Stimulated activated CD8-positive, alpha-beta memory T cell treated with anti-CD3 and anti-CD28 coated beads, Interleukin-2, amount 100 ng/mL, for 1 hour (primary cell): ENCODE measurements around the gene SPOCD1.
A peak's percentile ranks its signal among the peaks of the same experiment; 100 is the strongest.

Source experiments
- DNase-seq, 2 donors: peaks; one replicate each; pipeline ENCODE4 v3.0.0-alpha.2; 2020; ENCODE audit warnings: low read depth in 2 of 2

Gene SPOCD1

DNA sequence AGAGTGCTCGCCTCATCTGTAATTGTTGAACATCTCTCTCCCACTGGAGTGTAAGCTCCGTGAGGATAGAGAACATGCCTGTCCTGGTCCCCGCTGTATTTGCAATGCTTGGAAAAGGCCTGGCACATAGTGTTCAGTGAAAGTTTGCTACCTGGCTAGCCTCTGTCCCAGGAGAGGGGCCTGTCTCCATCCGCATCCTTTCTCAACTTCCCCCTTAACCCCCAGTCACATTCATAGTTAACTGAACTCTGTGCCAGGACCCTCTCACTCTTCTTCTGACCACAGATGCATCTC, 15.2 kb downstream of the SPOCD1 start:
- DNase-seq, result no peak

DNA sequence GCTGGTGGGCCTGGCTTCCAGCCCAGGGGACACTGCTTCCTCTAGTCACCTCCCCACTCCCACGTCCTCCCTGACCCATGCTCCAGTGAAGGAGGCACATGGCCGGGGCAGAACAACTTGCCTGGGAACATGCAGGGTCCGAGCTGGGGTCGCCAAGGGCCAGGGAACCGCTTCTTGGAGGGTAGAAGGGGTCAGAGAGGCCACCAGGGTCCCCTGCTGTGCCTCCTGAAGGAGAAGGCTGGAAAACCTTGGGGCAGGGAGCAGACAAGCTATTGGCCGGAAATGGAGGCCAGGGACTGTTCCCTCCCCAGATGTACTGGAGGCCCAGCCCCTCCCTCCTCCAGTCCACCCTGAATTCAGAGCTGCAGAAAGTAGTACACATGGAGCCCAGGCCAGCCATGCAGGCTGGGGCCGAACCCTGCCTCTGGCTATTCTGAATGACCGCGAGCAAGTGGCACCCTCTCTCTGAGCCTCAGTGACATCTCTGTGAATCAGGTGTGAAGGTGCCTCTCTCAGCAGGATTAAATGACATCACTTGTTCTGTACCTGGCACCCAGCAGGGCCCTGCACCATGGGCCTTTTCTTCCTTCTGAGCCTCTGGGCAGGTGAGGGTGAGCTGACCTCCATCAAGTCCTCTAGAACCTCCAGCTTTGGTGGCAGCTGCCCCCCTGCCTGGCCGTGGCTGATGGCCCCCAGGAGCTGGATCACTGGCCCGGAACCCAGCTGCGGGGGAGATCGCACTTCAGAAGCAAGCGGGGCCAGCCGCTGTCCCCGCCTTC, 15.7 kb downstream of the SPOCD1 start:
- no peak for DNase-seq

DNA sequence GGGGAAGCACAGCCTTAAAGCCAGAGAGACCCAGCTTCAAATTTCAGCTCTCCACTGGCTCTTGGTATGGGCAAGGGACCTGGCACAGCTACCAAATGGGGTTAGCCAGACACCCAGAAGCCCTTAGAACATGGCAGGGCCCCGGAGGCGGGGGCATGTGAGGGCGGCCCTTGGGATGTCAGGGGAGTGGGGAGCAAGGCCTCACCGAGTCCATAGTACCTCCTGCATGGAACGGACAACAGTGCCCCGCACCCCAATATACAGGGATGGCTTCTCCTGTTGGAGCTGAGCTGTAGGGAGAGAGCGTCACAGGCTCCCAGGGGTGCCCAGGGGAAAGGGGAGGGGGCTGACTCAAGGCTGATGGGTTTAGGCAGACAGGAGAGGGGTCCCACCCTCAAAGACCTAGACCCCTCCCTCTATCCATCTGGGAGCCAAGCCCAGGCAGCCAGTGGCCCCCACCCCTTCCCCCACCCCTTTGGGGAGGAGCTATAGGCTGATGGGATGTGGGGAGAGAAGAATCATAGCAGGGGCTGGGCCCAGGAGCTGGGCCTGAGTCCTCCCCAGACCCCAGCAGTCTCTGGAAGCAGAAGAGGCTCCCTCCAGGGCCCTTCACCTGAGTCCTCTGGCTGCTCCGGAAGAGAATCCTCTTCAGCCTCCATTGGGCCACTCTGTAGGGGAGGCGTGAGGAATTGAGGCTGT, 16.5 kb downstream of the SPOCD1 start:
- no peak for DNase-seq

GRCh38 chr1:31798433-31799195, 17.2 kb downstream of the SPOCD1 start:
- DNase-seq, result no peak

GRCh38 chr1:31798086-31798432, 17.8 kb downstream of the SPOCD1 start:
- DNase-seq, result no peak

DNA sequence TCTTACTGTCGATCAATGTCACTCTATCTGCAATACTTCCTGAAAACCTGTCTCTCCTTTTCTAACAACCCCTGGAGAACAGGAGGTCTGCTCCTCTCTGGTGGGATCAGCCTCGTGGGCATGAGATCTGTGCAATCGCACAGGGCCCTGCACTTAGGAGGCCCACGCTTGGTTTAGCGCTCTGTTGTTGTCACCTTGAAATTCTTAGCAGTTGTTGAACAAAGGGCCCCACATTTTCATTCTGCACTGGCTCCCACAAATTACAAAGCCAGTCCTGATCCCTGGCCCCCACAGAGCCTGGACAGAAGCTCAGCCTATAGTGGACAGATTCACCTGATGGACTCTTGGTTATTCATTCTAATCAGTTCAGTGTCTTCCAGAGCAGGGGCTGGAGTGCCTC, 18.6 kb downstream of the SPOCD1 start:
- no peak for DNase-seq

DNA sequence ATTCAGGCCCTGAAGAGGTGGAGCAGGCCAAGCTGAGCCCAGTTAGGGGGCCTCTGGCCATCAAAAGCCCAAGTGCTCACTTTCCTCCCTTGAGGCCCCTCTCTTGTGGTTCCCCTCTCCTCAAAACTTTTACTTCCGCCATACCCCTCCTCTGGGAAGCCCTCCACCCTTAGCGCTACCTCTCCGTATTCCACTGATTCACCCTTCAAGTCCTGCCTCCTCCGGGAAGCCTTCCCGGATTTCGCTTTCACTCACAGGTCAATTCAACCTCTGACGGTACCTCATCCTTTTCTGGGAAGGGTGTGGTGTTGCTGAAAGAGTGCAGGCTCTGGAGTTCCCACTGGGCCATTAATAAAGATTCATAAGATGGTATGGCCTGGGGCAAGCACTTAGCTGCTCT, 19.1 kb downstream of the SPOCD1 start:
- no peak for DNase-seq

- DNase-seq, result no peak
Measured at GRCh38 chr1:31795801-31796621, 19.8 kb downstream of the SPOCD1 start.

DNA sequence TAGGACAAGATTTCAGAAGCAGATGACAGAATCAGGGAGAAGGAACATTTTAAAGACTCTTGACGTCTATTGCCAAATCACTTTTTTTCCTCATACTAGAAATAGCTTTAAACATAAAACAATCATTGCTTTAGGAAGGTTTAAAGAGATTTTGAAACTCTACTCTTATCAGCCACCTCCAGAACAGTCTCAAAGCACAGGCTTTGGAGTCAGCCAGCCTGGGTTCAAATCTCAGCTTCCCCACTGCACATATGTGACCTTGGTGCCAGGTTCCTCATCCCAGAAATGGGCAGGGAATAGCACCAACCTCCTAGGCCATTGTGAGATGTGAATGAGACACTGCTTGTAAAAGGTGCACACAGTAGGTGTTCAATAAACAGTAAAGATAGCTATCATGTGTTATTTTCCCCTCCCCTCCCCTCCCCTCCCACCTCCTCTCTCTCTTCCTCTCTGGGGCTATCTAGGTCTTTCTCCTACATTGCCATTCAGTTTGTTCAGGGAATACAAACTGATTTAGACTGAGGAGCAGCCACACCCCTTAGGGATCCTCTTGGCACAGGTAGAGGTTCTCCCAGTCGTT, 20.6 kb downstream of the SPOCD1 start:
- no peak for DNase-seq

- no peak for DNase-seq
Measured at GRCh38 chr1:31793586-31794285, 22.1 kb downstream of the SPOCD1 start.

DNA sequence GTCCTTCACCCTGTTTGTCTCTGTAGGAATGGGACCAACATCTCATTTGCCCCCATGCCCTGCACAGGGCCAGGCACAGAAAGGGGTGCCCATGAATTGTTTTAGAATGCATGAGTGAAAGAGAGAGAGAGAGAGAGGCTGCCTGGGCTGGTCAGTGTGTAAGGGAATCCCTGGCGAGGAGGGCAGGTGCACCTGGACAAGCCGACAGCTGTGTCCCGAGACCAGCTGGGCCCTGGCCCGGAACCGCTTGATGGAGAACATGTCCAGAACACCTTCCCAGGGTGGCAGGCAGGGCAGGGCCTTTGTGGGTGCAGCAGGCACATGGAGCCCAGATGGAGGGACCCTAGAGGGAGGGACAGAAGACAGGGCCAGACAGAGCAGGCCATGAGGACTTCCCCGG, 22.7 kb downstream of the SPOCD1 start:
- DNase-seq, result no peak

- no peak for DNase-seq
Measured at GRCh38 chr1:31792541-31792940, 23.3 kb downstream of the SPOCD1 start.

- no peak for DNase-seq
Measured at GRCh38 chr1:31792116-31792515, 23.7 kb downstream of the SPOCD1 start.

DNA sequence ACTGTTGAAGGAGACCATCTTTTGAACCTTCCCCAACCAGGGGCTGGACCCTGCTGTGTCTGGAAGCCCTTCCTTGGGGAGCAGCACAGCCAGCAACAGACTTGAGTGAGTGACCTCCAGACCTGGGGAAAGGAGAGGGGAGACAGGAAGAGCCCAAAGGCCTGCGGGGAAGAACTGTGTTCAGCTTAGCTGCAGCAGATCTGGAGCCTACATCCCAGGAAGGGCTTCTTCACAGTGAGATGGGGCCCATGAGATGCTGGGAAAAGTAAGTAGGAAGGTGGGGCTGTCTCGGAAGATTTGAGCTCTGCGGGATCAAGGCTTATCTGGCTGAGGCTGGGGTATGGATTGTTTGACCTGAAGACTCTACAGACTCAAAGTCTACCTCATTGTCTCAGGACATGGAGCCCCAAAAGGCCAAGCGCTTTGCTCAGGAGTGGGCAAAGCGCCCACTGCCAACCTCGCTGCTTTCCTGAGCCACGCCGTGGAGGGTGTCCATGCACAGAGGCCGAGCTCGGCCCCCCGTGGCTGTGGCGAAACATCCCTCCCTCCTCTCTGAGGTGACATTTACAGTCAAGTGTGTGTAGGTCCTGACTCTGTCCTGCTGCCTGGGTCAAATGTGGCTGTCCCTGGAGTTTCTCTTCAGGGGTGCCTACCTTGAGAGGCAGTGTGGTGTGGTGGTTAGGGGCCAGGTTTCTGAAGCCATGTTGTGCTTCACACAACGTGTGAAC, 24.5 kb downstream of the SPOCD1 start:
- no peak for DNase-seq

DNA sequence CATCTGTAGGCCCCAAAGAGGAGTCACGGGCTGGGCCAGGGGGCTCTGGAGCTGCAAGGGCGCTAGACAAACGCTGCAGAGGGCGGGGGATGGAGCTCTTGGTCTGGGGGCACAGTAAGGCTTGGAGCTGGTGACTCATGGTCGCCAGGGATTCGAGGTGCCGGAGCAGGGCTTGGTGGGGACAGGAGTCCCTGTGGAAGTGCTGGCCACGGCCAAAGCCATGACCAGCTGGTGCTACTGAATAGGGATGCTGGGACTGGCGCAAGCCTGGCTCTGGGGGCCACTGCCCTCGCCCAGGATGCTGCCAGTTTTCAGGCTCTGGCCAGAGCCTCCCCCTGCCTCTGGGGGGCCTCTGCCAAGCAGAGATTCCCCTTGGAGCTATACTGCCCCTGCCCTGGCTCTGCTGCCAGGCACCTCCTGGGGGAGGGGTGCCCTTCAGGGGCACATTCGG, 25.2 kb downstream of the SPOCD1 start:
- no peak for DNase-seq

DNA sequence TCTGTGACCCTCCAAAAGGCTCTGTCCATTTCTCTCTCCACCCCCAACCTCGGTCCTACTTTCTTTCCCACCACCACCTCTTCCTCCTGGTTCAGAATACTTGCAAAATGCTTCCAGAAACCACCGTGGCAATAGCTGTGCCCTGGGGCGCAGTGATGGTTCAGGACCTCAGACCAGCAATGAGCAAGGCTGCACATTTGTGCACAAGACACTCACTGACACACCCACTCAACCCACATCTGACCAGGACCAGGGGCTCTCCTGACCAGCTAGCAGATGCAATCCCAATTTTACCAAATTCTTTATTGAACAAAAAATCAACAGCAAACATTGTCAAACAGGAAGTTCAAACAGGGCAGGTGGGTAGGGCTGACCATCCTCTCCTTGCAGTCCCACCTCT, 25.7 kb downstream of the SPOCD1 start:
- no peak for DNase-seq

DNA sequence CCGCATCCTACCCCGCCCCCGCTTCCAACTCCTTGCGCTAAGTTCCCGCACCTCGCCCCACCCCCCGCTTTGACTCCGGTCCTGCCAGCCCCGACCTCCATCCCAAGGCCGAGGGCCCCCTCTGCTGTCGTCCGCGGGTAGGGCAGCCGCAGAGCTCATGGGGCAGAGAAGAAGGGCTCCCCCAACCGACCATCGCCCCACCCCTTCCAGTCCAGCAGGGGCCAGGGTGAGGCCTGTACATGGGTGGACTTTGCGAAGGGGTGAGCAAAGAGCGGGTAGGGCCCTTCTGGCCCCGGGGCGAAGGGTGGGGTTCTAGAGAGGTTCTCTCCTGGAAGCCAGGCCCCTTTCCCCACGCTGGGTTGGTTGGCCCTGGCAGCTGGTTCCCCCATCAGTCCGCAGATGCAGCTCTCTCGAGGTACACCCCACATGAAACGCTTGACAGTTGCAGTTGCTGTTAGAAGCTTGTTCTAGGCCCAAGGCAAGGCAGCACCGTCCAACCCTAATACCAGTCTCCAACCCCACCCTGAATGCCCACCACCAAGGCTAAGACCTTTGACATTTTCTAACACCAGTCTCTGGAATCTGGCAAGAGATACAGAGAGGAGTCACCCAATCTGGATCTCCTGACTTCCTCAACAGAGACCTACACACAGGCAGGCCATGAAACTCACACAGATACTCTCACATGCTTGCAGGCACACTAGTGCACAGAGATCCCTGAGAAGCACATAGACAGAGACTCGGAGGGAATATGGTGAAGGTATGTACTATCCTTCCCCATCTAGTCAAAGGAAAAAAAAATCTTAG, 26.4 kb downstream of the SPOCD1 start:
- peak; percentile 86 to 94 for DNase-seq

GRCh38 chr1:31788825-31789256, 27.0 kb downstream of the SPOCD1 start:
- no peak for DNase-seq

DNA sequence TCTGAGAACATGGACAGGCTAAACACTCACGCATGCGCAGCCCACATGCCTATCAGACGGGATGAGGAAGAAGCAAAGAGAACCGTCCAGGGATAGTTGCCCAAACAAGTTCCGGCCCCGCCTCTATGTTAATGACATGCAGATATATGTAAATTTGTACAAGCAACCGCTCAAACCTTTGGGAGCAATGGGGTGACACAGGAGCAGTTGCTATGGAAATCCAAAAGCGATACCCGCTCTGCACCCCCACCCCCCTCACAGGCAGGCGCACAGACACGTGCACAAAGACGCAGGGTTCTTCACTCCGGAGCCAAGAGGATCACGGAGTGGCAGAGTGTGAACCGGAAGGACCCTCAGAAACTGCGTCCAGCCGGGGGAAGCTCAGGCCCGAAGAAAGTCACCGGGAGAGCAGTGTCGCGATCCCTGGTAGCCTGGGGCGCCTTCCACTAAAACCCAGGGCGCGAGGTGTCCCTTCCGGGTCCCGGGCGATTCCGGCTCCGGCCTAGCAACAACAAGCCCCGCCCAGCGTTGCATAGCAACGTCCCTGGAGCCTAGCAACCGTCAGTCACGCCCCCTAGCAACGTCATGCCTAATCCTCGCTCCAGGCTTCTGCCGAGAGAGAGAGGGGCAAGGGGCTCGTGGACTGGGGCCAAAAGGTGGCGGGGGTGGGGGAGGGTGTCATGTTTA, 27.5 kb downstream of the SPOCD1 start:
- peak; percentile 79 to 82 for DNase-seq
